VCaP (cell line): ENCODE results near the gene TP53BP1.

Experiments used
- H3K27ac ChIP-seq: fragments of 450-650 bp; 2 replicates; pipeline ENCODE4 v1.5.1; 2017
- TF ChIP-seq, protein P1 (sequence below): fragments of 450-650 bp; conservative IDR thresholded peaks from 2 replicates; pipeline ENCODE4 v1.5.1; 2017; ENCODE audit warnings: mild to moderate bottlenecking, moderate library complexity

The TP53BP1 gene

DNA sequence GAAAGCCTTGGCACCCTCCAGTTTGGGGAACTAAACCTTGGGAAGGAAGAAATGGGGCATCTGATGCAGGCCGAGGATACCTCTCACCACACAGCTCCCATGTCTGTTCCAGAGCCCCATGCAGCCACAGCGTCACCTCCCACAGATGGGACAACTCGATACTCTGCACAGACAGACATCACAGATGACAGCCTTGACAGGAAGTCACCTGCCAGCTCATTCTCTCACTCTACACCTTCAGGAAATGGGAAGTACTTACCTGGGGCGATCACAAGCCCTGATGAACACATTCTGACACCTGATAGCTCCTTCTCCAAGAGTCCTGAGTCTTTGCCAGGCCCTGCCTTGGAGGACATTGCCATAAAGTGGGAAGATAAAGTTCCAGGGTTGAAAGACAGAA lies 32.2 kb upstream of the TP53BP1 start:
- TF ChIP-seq, protein P1, sequence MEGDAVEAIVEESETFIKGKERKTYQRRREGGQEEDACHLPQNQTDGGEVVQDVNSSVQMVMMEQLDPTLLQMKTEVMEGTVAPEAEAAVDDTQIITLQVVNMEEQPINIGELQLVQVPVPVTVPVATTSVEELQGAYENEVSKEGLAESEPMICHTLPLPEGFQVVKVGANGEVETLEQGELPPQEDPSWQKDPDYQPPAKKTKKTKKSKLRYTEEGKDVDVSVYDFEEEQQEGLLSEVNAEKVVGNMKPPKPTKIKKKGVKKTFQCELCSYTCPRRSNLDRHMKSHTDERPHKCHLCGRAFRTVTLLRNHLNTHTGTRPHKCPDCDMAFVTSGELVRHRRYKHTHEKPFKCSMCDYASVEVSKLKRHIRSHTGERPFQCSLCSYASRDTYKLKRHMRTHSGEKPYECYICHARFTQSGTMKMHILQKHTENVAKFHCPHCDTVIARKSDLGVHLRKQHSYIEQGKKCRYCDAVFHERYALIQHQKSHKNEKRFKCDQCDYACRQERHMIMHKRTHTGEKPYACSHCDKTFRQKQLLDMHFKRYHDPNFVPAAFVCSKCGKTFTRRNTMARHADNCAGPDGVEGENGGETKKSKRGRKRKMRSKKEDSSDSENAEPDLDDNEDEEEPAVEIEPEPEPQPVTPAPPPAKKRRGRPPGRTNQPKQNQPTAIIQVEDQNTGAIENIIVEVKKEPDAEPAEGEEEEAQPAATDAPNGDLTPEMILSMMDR: no peak
- no peak overlapping the region for H3K27ac ChIP-seq

DNA sequence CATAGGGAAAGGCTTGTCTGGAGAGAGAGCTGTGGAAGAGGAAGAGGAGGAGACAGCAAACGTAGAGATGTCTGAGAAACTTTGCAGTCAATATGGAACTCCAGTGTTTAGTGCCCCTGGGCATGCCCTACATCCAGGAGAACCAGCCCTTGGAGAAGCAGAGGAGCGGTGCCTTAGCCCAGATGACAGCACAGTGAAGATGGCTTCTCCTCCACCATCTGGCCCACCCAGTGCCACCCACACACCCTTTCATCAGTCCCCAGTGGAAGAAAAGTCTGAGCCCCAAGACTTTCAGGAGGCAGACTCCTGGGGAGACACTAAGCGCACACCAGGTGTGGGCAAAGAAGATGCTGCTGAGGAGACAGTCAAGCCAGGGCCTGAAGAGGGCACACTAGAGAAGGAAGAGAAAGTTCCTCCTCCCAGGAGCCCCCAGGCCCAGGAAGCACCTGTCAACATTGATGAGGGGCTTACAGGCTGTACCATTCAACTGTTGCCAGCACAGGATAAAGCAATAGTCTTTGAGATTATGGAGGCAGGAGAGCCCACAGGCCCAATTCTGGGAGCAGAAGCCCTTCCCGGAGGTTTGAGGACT lies 31.4 kb upstream of the TP53BP1 start:
- TF ChIP-seq, protein P1: no peak
- no peak overlapping the region for H3K27ac ChIP-seq

DNA sequence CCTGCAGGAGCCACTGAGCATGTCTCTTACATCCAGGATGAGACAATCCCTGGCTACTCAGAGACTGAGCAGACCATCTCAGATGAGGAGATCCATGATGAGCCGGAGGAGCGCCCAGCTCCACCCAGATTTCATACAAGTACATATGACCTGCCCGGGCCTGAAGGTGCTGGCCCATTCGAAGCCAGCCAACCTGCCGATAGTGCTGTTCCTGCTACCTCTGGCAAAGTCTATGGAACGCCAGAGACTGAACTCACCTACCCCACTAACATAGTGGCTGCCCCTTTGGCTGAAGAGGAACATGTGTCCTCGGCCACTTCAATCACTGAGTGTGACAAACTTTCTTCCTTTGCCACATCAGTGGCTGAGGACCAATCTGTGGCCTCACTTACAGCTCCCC lies 30.7 kb upstream of the TP53BP1 start:
- TF ChIP-seq, protein P1: no peak

DNA sequence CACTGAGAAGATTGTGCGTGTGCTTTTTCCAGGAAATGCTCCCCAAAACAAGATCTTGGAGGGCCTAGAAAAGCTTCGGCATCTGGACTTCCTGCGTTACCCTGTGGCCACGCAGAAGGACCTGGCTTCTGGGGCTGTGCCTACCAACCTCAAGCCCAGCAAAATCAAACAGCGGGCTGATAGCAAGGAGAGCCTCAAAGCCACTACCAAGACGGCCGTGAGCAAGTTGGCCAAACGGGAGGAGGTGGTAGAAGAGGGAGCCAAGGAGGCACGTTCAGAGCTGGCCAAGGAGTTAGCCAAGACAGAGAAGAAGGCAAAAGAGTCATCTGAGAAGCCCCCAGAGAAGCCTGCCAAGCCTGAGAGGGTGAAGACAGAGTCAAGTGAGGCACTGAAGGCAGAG lies 29.3 kb upstream of the TP53BP1 start:
- no peak overlapping the region for H3K27ac ChIP-seq
- TF ChIP-seq, protein P1: no peak

More for the DNA sequence above, 30.7 kb upstream of the TP53BP1 start:
- H3K27ac ChIP-seq: no peak overlapping the region

DNA sequence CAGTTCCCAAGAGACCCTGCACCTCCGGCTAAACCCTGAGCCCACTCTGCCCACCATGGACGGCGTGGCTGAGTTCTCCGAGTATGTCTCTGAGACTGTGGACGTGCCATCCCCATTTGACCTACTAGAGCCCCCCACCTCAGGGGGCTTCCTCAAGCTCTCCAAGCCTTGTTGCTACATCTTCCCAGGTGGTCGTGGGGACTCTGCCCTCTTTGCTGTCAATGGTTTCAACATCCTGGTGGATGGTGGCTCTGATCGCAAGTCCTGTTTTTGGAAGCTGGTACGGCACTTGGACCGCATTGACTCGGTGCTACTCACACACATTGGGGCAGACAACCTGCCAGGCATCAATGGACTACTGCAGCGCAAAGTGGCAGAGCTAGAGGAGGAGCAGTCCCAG lies 28.5 kb upstream of the TP53BP1 start:
- TF ChIP-seq, protein P1: no peak

DNA sequence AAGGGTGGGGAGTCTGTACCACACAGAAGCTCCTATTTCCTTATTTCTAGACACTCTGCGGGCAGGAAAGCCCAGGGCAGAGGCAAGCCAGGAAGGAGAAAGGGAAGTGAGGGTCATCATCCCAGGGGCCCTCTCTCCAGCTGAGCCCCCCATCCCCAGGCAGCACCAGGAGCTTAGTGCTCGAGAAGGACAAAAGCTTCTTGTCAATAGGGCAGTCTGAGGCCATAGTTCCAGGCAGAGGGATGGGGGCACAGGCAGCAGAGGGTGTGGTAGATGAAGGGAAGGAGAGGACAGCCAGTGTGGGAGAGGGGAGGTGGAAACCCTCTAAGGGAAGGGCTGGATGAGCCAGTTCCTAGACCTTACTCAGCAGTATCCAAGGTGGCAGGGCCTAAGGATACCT lies 27.2 kb upstream of the TP53BP1 start:
- H3K27ac ChIP-seq: no peak overlapping the region
- TF ChIP-seq, protein P1: no peak

More for the DNA sequence above, 28.5 kb upstream of the TP53BP1 start:
- H3K27ac ChIP-seq: no peak overlapping the region

DNA sequence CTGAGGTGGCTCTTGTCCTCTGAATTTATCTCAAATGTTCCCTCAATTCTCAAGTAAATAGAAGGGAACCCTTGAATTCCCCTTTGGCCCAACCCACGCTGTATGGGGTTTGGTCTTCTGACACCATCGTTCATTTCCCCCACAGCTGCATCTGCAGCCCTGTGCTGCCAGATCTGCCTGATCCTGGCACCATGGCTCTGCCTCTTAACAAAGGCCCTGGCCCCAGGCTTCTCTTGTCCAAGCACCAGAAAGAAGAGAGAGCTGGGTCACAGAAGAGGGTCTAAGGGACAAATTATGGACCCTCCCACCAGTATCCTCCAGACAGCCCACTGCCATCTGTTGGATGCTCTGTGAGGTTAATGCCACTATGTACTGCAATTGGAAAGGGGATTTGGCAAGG lies 26.2 kb upstream of the TP53BP1 start:
- H3K27ac ChIP-seq: peak overlapping the region; percentile 48; the same call in 1 of the 2 replicates
- TF ChIP-seq, protein P1: no peak
